Neural cell (in vitro differentiated cells): ENCODE measurements around the gene HDAC4. TPM values are rescaled to one million over a fixed set of nuclear protein-coding genes. Genes with fewer than 3 reads are reported as not detected.

Source experiments
- H2AFZ ChIP-seq: fragments of 200-600, 300-800 bp; sonication (generic), shearing (Covaris generic); 2 replicates; pipeline ENCODE4 v1.6.0; 2014; ENCODE audit warnings: low read depth, mild to moderate bottlenecking, antibody characterized with exemption, low read length, moderate library complexity
- H3F3A ChIP-seq: fragments of 200-600 bp; shearing (Covaris generic); 2 replicates; pipeline ENCODE4 v1.6.1; 2016; ENCODE audit warnings: mild to moderate bottlenecking, moderate library complexity, mixed read lengths, antibody characterized with exemption, low read length; ENCODE audit not compliant: insufficient read depth, poor library complexity, severe bottlenecking
- H3K27ac ChIP-seq: fragments of 200-600, 300-800 bp; sonication (generic), shearing (Covaris generic); 2 replicates; pipeline ENCODE4 v1.5.1; 2014; ENCODE audit warnings: mild to moderate bottlenecking, low read length, moderate library complexity
- H3K27me3 ChIP-seq: fragments of 300-800, 200-600 bp; sonication (generic), shearing (Covaris generic); 2 replicates; pipeline ENCODE4 v1.6.0; 2014; ENCODE audit warnings: mild to moderate bottlenecking, low read depth, low read length, moderate library complexity; ENCODE audit not compliant: insufficient read depth
- H3K36me3 ChIP-seq: fragments of 300-800, 200-600 bp; sonication (generic), shearing (Covaris generic); 2 replicates; pipeline ENCODE4 v1.5.1; 2014; ENCODE audit warnings: mild to moderate bottlenecking, antibody characterized with exemption, low read length, moderate library complexity; ENCODE audit not compliant: insufficient read depth
- H3K4me2 ChIP-seq: fragments of 300-800, 200-600 bp; sonication (generic), shearing (Covaris generic); 2 replicates; pipeline ENCODE4 v1.6.0; 2014; ENCODE audit warnings: mild to moderate bottlenecking, low read length
- H3K4me3 ChIP-seq: fragments of 300-800, 200-600 bp; sonication (generic), shearing (Covaris generic); 2 replicates; pipeline ENCODE4 v1.5.1; 2014; ENCODE audit warnings: mild to moderate bottlenecking, low read length, moderate library complexity
- H3K79me2 ChIP-seq: fragments of 200-600 bp; shearing (Covaris generic); replicated peaks from 2 replicates; pipeline ENCODE4 v1.6.0; 2014; ENCODE audit warnings: mild to moderate bottlenecking, low read length, moderate library complexity; ENCODE audit not compliant: insufficient read depth
- H3K9ac ChIP-seq: fragments of 300-800, 200-600 bp; sonication (generic), shearing (Covaris generic); 2 replicates; pipeline ENCODE4 v1.6.1; 2016; ENCODE audit warnings: mild to moderate bottlenecking, low read length, mixed read lengths
- H3K9me2 ChIP-seq: fragments of 200-600 bp; shearing (Covaris generic); 2 replicates; pipeline ENCODE4 v1.6.1; 2016; ENCODE audit warnings: mild to moderate bottlenecking, low read length, mixed read lengths; ENCODE audit not compliant: insufficient read depth
- H3K9me3 ChIP-seq: fragments of 200-600, 300-800 bp; sonication (generic), shearing (Covaris generic); 2 replicates; pipeline ENCODE4 v1.6.1; 2016; ENCODE audit warnings: mild to moderate bottlenecking, mixed run types, low read length, moderate library complexity, mixed read lengths
- H4K20me1 ChIP-seq: fragments of 200-600 bp; shearing (Covaris generic); 2 replicates; pipeline ENCODE4 v1.6.1; 2016; ENCODE audit warnings: mild to moderate bottlenecking, mixed run types; ENCODE audit not compliant: insufficient read depth
- CTCF ChIP-seq: fragments of 450-650 bp; IDR thresholded peaks from 2 replicates; pipeline ENCODE4 v1.5.1; 2014; ENCODE audit warnings: antibody characterized with exemption, mild to moderate bottlenecking, moderate library complexity; ENCODE audit not compliant: poor library complexity, severe bottlenecking
- EP300 ChIP-seq: fragments of 450-650 bp; conservative IDR thresholded peaks from 2 replicates; pipeline ENCODE4 v1.6.1; 2014; ENCODE audit warnings: antibody characterized with exemption, mild to moderate bottlenecking, moderate library complexity; ENCODE audit not compliant: poor library complexity, severe bottlenecking
- EZH2 ChIP-seq: fragments of 200-600, 300-800 bp; shearing (Covaris generic), sonication (generic); IDR thresholded peaks from 2 replicates; pipeline ENCODE4 v1.6.1; 2014; ENCODE audit warnings: antibody characterized with exemption, low read length, borderline replicate concordance, mild to moderate bottlenecking; ENCODE audit not compliant: insufficient read depth, poor library complexity, severe bottlenecking
- MXI1 ChIP-seq: fragments of 450-650 bp; conservative IDR thresholded peaks from 2 replicates; pipeline ENCODE4 v1.6.1; 2014; ENCODE audit warnings: antibody characterized with exemption, mild to moderate bottlenecking; ENCODE audit not compliant: poor library complexity, severe bottlenecking
- SMC3 ChIP-seq: fragments of 450-650 bp; conservative IDR thresholded peaks from 2 replicates; pipeline ENCODE4 v1.6.1; 2014; ENCODE audit warnings: antibody characterized with exemption, mild to moderate bottlenecking, moderate library complexity; ENCODE audit not compliant: poor library complexity
- TAF1 ChIP-seq: IDR thresholded peaks from 2 replicates; pipeline ENCODE4 v1.6.1; 2012; ENCODE audit warnings: low read depth
- polyA plus RNA-seq: library from polyadenylated mRNA; depleted of rRNA; stranded (reverse); fragments of >200 nt; gene quantifications from 2 replicates; pipeline ENCODE4 v1.2.3, GENCODE V29; 2014

HDAC4 gene
- polyA plus RNA-seq, 1 donor from 2014 or later: 3.4 TPM

GRCh38 chr2:239075918-239076758 is 324.7 kb downstream of the HDAC4 start:
- H3K4me2 ChIP-seq: no peak overlapping the region
- H2AFZ ChIP-seq: no peak overlapping the region
- H3K4me3 ChIP-seq: no peak overlapping the region
- no peak overlapping the region for H3K9ac ChIP-seq
- no peaks in the 10 kb centered on the region for H3K79me2 ChIP-seq
- TF ChIP-seq MXI1 (no peak), EP300 (no peak), SMC3 (no peak), CTCF (no peak), EZH2 (no peak)
- no peaks in the 10 kb centered on the region for H3K9me3 ChIP-seq
- H3F3A ChIP-seq: no peaks in the 10 kb centered on the region
- H3K36me3 ChIP-seq: peaks cover 7% of the 10 kb centered on the region
- no peaks in the 10 kb centered on the region for H3K9me2 ChIP-seq
- H3K27me3 ChIP-seq: no peaks in the 10 kb centered on the region
- H3K27ac ChIP-seq: no peak overlapping the region
- no peaks in the 10 kb centered on the region for H4K20me1 ChIP-seq

GRCh38 chr2:239073745-239074530 is 326.9 kb downstream of the HDAC4 start:
- TF ChIP-seq TAF1: no peak
- no peak for TF ChIP-seq EP300
- no peak for TF ChIP-seq SMC3
- H3F3A ChIP-seq: no peaks in the 10 kb centered on the region
- H3K27ac ChIP-seq: no peak overlapping the region
- no peak overlapping the region for H3K4me2 ChIP-seq
- no peaks in the 10 kb centered on the region for H3K36me3 ChIP-seq
- H3K9me3 ChIP-seq: no peaks in the 10 kb centered on the region
- H3K9me2 ChIP-seq: no peaks in the 10 kb centered on the region
- no peaks in the 10 kb centered on the region for H3K79me2 ChIP-seq
- no peak overlapping the region for H3K9ac ChIP-seq
- no peak overlapping the region for H3K4me3 ChIP-seq
- H3K27me3 ChIP-seq: no peaks in the 10 kb centered on the region
- H4K20me1 ChIP-seq: no peaks in the 10 kb centered on the region
- H2AFZ ChIP-seq: no peak overlapping the region

- Histone ChIP-seq H3K79me2 (no peaks in the 10 kb centered on the region), H3F3A (no peaks in the 10 kb centered on the region), H3K4me2 (no peak overlapping the region), H3K27ac (no peak overlapping the region), H3K27me3 (no peaks in the 10 kb centered on the region), H3K9ac (no peak overlapping the region), H3K4me3 (no peak overlapping the region), H2AFZ (no peak overlapping the region), H3K9me2 (no peaks in the 10 kb centered on the region), H3K9me3 (no peaks in the 10 kb centered on the region), H3K36me3 (no peaks in the 10 kb centered on the region), H4K20me1 (no peaks in the 10 kb centered on the region)
- no peak for TF ChIP-seq CTCF
- TF ChIP-seq SMC3: no peak
These were observed 327.6 kb downstream of the HDAC4 start for GRCh38 chr2:239073270-239073669.
